WTC11 (cell line): Measurements from ENCODE around the gene CTNND2.

ENCODE experiments used
- CREB1 ChIP-seq: sonication (generic); formaldehyde crosslinking; IDR thresholded peaks from 2 replicates; pipeline ENCODE4 v1.8.0; 2023; ENCODE audit warnings: mild to moderate bottlenecking, missing genetic modification reagents
- GRHL2 ChIP-seq: fragments of 250-450 bp; sonication (Bioruptor Pico); IDR thresholded peaks from 2 replicates; pipeline ENCODE4 v1.8.0; 2022; ENCODE audit warnings: mild to moderate bottlenecking, moderate library complexity; ENCODE audit not compliant: insufficient replicate concordance, severe bottlenecking
- IRF2 ChIP-seq: sonication (generic); formaldehyde crosslinking; IDR thresholded peaks from 2 replicates; pipeline ENCODE4 v1.8.0; 2022; ENCODE audit warnings: low read depth, missing genetic modification reagents, borderline replicate concordance
- NFYB ChIP-seq: sonication (generic); formaldehyde crosslinking; conservative IDR thresholded peaks from 2 replicates; pipeline ENCODE4 v1.8.0; 2022; ENCODE audit warnings: low read depth, missing genetic modification reagents
- SMAD3 ChIP-seq: sonication (generic); formaldehyde crosslinking; IDR thresholded peaks from 2 replicates; pipeline ENCODE4 v1.8.0; 2022; ENCODE audit warnings: missing genetic modification reagents, mild to moderate bottlenecking, borderline replicate concordance
- ZNF263 ChIP-seq: sonication (generic); formaldehyde crosslinking; IDR thresholded peaks from 2 replicates; pipeline ENCODE4 v1.8.1; 2022; ENCODE audit warnings: low read depth, mild to moderate bottlenecking, moderate library complexity, missing genetic modification reagents
- TF ChIP-seq, protein P1 (sequence below): fragments of 200-600 bp; IDR thresholded peaks from 2 replicates; pipeline ENCODE4 v1.8.0; 2022; ENCODE audit warnings: antibody characterized with exemption
- TF ChIP-seq, protein P2 (sequence below): sonication (generic); formaldehyde crosslinking; IDR thresholded peaks from 2 replicates; pipeline ENCODE4 v1.8.1; 2023; ENCODE audit warnings: mild to moderate bottlenecking, moderate library complexity, missing genetic modification reagents
- TF ChIP-seq, protein P3 (sequence below): sonication (generic); formaldehyde crosslinking; IDR thresholded peaks from 2 replicates; pipeline ENCODE4 v1.8.0; 2022; ENCODE audit warnings: mild to moderate bottlenecking, missing genetic modification reagents
- TF ChIP-seq, protein P4 (sequence below): sonication (generic); formaldehyde crosslinking; conservative IDR thresholded peaks from 2 replicates; pipeline ENCODE4 v1.8.1; 2022; ENCODE audit warnings: mild to moderate bottlenecking, missing genetic modification reagents

DNA sequence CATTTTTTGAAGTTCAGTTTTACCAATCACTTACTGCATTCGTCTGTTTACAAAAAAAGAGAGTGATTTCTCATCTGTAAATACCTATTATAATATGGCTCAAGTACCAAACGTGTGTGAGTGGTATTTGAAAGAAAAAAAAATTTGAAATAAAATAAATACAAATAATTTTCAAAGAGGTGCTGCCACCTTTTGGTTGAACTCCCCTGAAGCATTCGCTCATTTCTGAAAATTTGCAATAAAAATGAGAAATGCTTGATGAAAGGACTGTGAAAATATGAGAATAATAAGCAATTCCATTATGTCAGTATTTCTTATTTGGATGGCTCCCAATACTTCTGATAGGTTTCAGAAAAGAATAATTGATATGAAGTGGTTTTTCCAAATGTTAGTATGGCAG lies 409.9 kb downstream of the CTNND2 start:
- TF ChIP-seq CREB1 (CRISPR knock-in tag) (no peak), SMAD3 (CRISPR knock-in tag) (no peak), IRF2 (CRISPR knock-in tag) (no peak), GRHL2 (CRISPR knock-in tag) (no peak), ZNF263 (CRISPR knock-in tag) (no peak), NFYB (CRISPR knock-in tag) (no peak)
- TF ChIP-seq, protein P1, sequence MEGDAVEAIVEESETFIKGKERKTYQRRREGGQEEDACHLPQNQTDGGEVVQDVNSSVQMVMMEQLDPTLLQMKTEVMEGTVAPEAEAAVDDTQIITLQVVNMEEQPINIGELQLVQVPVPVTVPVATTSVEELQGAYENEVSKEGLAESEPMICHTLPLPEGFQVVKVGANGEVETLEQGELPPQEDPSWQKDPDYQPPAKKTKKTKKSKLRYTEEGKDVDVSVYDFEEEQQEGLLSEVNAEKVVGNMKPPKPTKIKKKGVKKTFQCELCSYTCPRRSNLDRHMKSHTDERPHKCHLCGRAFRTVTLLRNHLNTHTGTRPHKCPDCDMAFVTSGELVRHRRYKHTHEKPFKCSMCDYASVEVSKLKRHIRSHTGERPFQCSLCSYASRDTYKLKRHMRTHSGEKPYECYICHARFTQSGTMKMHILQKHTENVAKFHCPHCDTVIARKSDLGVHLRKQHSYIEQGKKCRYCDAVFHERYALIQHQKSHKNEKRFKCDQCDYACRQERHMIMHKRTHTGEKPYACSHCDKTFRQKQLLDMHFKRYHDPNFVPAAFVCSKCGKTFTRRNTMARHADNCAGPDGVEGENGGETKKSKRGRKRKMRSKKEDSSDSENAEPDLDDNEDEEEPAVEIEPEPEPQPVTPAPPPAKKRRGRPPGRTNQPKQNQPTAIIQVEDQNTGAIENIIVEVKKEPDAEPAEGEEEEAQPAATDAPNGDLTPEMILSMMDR: no peak
- TF ChIP-seq, protein P2, sequence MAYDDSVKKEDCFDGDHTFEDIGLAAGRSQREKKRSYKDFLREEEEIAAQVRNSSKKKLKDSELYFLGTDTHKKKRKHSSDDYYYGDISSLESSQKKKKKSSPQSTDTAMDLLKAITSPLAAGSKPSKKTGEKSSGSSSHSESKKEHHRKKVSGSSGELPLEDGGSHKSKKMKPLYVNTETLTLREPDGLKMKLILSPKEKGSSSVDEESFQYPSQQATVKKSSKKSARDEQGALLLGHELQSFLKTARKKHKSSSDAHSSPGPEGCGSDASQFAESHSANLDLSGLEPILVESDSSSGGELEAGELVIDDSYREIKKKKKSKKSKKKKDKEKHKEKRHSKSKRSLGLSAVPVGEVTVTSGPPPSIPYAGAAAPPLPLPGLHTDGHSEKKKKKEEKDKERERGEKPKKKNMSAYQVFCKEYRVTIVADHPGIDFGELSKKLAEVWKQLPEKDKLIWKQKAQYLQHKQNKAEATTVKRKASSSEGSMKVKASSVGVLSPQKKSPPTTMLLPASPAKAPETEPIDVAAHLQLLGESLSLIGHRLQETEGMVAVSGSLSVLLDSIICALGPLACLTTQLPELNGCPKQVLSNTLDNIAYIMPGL (CRISPR knock-in tag): no peak
- TF ChIP-seq, protein P3, sequence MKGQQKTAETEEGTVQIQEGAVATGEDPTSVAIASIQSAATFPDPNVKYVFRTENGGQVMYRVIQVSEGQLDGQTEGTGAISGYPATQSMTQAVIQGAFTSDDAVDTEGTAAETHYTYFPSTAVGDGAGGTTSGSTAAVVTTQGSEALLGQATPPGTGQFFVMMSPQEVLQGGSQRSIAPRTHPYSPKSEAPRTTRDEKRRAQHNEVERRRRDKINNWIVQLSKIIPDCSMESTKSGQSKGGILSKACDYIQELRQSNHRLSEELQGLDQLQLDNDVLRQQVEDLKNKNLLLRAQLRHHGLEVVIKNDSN (CRISPR knock-in tag): no peak
- TF ChIP-seq, protein P4, sequence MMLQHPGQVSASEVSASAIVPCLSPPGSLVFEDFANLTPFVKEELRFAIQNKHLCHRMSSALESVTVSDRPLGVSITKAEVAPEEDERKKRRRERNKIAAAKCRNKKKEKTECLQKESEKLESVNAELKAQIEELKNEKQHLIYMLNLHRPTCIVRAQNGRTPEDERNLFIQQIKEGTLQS: no peak
